ENCODE results near the gene KCTD20. TPM values are rescaled to one million over a fixed set of nuclear protein-coding genes. Genes with fewer than 3 reads are reported as not detected.
"Not testable (repeated sequence)": the region's sequence is repeated elsewhere in the genome, so short reads cannot be mapped to it uniquely, and the experiment has no call there.

Gene KCTD20
- total RNA-seq, 2 experiments from 2014 or later = 49.7 to 49.8 TPM

DNA sequence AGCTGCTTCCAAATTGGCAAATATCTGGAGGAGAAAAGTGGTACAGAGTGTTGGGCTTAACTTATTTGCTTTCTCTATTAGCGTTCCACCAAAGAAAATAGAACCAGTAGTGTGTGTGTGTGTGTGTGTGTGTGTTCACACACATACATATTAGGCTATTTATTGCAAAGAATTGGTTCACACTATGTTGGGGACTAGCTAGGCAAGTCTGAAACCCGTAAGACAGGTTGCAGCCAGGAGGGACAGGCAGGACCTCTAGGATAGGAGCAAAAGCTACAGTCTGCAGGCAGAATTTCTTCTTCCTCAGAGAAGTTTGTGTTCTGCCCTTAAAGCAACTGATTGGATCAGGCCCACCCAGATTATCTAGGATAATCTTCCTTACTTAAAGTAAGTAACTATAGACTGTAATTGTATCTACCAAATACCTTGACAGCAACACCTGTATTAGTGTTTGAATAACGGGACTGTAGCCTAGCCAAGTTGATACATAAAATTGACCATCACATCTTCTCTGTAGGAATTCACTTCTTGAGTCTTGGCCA is 12.8 kb downstream of the KCTD20 start:
- H3K27ac Mint-ChIP-seq = no peak overlapping the region
- H3K4me3 Mint-ChIP-seq = no peak overlapping the region
- DNase-seq = no peak
- ChIA-PET CTCF (interaction anchor here (1.4 kb wide), 1 partner anchor 23 kb away, joined by 3 read pairs; no protein-coding TSS in a partner anchor), POLR2A (interaction anchor here (0.6 kb wide), 2 partner anchors 17 to 22 kb away, joined by 4 read pairs; no protein-coding TSS in a partner anchor)
- no peaks in the 10 kb centered on the region for H3K9me3 Mint-ChIP-seq
- peaks cover 18% of the 10 kb centered on the region for H3K36me3 Mint-ChIP-seq (ENCODE audit: low read depth)
- no peaks in the 10 kb centered on the region for H3K27me3 Mint-ChIP-seq
- peaks cover 3% of the 10 kb centered on the region for H3K4me1 Mint-ChIP-seq

DNA sequence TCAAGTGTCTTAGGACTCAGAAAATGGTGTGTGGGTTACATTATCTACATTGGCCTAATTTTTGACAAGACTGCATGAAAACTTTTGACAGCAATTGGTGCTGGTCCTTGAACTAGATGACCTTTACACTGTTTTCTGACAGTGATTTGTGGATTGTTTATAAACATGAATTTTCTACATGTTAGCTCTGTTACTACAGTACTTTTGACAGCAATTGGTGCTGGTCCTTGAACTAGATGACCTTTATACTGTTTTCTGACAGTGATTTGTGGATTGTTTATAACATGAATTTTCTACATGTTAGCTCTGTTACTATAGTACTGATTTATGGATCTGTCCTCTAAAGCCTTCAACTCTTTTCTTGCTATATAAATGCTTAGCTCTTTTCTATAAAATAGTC is 16.7 kb downstream of the KCTD20 start:
- ChIA-PET CTCF (interaction anchor here (0.7 to 1.6 kb wide), 4 partner anchors 9 to 30 kb away, joined by 3 to 8 read pairs (median 3); no protein-coding TSS in a partner anchor), POLR2A (no interaction called here)
- Mint-ChIP-seq H3K36me3 (ENCODE audit: low read depth) (peaks cover 28% of the 10 kb centered on the region), H3K27me3 (no peaks in the 10 kb centered on the region), H3K9me3 (peaks cover 4% of the 10 kb centered on the region), H3K27ac (no peak overlapping the region), H3K4me3 (no peak overlapping the region), H3K4me1 (peaks cover 10% of the 10 kb centered on the region)
- DNase-seq = no peak

DNA sequence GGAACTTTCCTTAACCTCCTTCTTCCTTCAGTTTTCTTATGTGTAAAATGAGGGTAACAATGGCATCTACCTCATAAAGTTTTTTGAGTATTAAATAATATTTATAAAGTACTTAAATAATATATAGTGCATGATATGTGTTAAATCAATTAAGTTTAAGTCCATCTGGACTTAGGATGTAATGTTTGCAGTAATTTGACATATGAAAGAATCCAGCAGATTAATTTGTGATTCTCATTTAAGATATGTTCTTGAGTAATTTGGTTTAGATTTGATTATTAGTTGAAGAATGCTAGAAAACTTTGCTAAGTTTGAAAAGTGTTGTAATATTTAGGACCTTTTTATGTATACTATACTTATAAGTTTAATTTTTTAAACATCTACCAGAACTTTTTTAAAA is 18.1 kb downstream of the KCTD20 start:
- peaks cover 29% of the 10 kb centered on the region for H3K36me3 Mint-ChIP-seq (ENCODE audit: low read depth)
- peaks cover 10% of the 10 kb centered on the region for H3K4me1 Mint-ChIP-seq
- no peak overlapping the region for H3K27ac Mint-ChIP-seq
- ChIA-PET POLR2A (no interaction called here), CTCF (interaction anchor here (1.2 to 1.6 kb wide), 2 partner anchors 8 to 11 kb away, joined by 3 to 8 read pairs; no protein-coding TSS in a partner anchor)
- no peaks in the 10 kb centered on the region for H3K27me3 Mint-ChIP-seq
- DNase-seq = no peak
- H3K4me3 Mint-ChIP-seq = no peak overlapping the region
- peaks cover 4% of the 10 kb centered on the region for H3K9me3 Mint-ChIP-seq

DNA sequence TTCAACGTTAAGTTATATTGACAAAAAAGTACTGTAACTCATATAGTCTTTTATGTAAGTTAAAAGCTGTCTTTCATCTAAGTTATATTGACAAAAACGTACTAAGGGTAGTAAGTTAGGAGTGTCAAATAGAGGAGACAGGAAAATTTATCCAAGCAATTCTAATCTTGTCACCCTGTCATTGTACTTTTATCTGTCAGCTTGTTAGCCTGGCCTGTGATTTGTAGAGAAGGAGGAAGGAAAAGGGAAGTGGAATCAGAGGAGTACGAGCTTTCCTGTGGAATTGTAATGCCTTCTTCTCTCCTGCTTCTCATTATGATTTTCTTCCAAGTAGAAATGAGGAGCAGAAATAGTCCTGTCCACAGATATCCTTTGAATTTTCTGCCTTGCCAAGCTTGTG is 18.8 kb downstream of the KCTD20 start:
- CTCF ChIA-PET = interaction anchor here (0.6 kb wide), 1 partner anchor 31 kb away, joined by 3 read pairs; no protein-coding TSS in a partner anchor
- peaks cover 4% of the 10 kb centered on the region for H3K9me3 Mint-ChIP-seq

DNA sequence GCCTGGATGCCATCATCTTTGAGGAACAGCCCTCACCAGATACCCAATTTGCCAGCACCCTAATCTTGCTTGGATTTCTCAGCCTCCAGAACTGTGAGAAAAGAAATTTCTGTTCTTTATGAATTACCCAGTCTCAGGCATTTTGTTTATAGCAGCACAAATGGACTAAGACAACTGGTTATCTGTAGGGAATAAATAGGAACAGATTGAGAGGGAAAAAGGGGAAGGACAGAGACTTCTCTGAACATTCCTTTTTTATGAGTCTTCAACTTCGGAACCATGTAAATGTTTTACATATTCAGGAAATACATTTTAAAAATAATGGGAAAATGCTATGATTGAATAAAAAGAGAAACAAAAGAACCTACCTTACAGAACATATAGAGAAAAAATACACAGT is 20.9 kb downstream of the KCTD20 start:
- Mint-ChIP-seq H3K9me3 (peaks cover 4% of the 10 kb centered on the region), H3K4me1 (peaks cover 9% of the 10 kb centered on the region), H3K4me3 (no peak overlapping the region), H3K27me3 (no peaks in the 10 kb centered on the region), H3K27ac (no peak overlapping the region), H3K36me3 (ENCODE audit: low read depth) (peaks cover 27% of the 10 kb centered on the region)
- POLR2A ChIA-PET = no interaction called here
- CTCF ChIA-PET = no interaction called here
- DNase-seq = no peak

More for the DNA sequence above, 18.8 kb downstream of the KCTD20 start:
- Mint-ChIP-seq H3K4me3 (no peak overlapping the region), H3K27ac (no peak overlapping the region), H3K27me3 (no peaks in the 10 kb centered on the region), H3K36me3 (ENCODE audit: low read depth) (peaks cover 31% of the 10 kb centered on the region), H3K4me1 (peaks cover 10% of the 10 kb centered on the region)
- no peak for DNase-seq
- POLR2A ChIA-PET = no interaction called here

DNA sequence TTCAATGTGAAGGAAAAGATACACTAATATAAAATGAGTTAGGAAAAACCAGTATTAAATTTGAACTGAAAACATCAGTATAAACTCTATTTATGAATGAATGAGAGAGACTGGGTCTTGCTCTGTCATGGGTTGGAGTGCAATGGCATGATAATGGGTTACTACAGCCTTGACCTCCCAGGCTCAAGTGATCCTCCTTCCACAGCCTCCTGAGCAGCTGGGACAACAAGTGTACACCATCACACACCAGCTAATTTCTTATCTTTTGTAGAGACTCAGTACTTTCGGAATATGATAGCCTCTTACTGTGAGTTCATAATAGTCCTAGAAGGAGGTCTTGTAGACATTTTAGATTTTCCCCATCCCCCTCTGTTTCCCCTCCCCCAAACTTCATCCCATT is 21.4 kb downstream of the KCTD20 start:
- CTCF ChIA-PET = no interaction called here

DNA sequence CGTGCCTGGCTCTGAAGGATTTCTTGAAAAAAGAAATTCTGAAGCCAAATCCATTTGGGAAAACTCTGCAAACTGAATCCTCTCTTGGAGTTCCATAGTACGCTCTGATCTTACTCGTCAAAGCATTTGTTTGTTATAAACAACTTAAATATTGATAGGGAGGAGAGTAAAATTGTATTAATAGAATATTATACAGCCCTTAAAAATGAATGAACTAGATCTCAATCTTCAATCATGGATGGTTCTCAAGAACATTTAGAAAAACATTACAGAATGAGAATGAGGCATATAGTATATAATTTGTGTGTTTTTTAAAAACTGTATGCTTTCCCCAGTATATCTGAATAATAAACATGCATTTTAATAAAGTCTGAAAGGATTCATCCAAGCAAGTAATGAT is 24.8 kb downstream of the KCTD20 start:
- Mint-ChIP-seq H3K4me1 (peaks cover 6% of the 10 kb centered on the region), H3K27ac (no peak overlapping the region), H3K27me3 (no peaks in the 10 kb centered on the region), H3K9me3 (no peaks in the 10 kb centered on the region), H3K4me3 (no peak overlapping the region), H3K36me3 (ENCODE audit: low read depth) (peaks cover 26% of the 10 kb centered on the region)
- ChIA-PET POLR2A (no interaction called here), CTCF (no interaction called here)
- DNase-seq = no peak

More for the DNA sequence above, 21.4 kb downstream of the KCTD20 start:
- POLR2A ChIA-PET = no interaction called here
- Mint-ChIP-seq H3K4me1 (peaks cover 12% of the 10 kb centered on the region), H3K27me3 (no peaks in the 10 kb centered on the region), H3K4me3 (no peak overlapping the region), H3K27ac (no peak overlapping the region), H3K9me3 (peaks cover 4% of the 10 kb centered on the region), H3K36me3 (ENCODE audit: low read depth) (peaks cover 27% of the 10 kb centered on the region)
- no peak for DNase-seq

DNA sequence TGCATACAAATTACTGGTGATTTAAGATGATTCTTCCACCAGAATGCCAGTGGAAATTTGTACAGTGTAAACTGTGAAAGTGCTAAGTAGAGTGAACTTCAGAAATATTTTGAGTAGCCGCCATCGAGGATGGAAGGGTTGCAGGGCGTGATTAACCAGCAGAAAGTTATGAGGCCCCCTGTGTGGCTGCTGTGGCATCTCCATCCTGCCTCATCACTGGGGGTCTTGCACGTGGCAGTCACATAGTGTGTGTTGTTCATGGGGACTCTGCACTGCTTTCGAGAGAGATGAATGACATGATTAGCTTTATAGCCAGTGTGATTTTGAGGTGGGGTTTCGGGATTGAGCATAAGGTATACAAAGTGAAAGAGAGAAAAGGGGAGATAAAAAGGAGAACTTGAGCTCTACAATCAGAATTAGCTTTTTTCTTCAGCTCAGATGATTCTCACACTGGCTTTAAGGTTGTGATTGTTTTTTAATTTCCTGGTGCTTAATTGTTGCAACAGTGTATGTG is 26.4 kb downstream of the KCTD20 start:
- Mint-ChIP-seq H3K36me3 (ENCODE audit: low read depth) (peaks cover 22% of the 10 kb centered on the region), H3K9me3 (no peaks in the 10 kb centered on the region), H3K27ac (no peak overlapping the region), H3K4me3 (no peak overlapping the region), H3K27me3 (no peaks in the 10 kb centered on the region), H3K4me1 (peaks cover 6% of the 10 kb centered on the region)
- ChIA-PET CTCF (interaction anchor here (1.4 to 1.9 kb wide), 2 partner anchors 9 to 12 kb away, joined by 3 to 8 read pairs; no protein-coding TSS in a partner anchor), POLR2A (no interaction called here)
- no peak for DNase-seq

DNA sequence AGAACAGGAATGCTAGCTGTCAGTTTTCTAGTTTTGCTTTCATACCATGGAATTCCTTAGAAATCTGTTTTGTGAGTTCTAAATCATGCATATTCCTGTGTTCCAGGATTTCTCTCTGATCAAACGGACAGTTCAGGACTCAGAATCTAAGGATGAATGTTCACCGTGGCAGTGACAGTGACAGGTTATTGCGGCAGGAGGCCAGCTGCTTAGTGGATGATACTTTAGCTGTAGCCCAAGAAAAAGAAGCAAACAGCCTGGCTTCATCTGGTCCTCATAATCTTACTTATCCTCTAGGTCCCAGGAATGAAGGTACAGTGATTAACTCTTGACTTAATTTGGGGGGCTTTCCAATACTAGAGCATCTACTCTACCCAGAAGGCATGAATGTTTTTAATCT is 27.1 kb downstream of the KCTD20 start:
- POLR2A ChIA-PET = no interaction called here
- CTCF ChIA-PET = interaction anchor here (1.3 to 1.9 kb wide), 3 partner anchors 10 to 11 kb away, joined by 3 to 8 read pairs (median 3); no protein-coding TSS in a partner anchor
- Mint-ChIP-seq H3K9me3 (no peaks in the 10 kb centered on the region), H3K36me3 (ENCODE audit: low read depth) (peaks cover 24% of the 10 kb centered on the region), H3K4me3 (no peak overlapping the region), H3K27ac (no peak overlapping the region), H3K4me1 (peaks cover 4% of the 10 kb centered on the region), H3K27me3 (no peaks in the 10 kb centered on the region)
- DNase-seq = no peak

DNA sequence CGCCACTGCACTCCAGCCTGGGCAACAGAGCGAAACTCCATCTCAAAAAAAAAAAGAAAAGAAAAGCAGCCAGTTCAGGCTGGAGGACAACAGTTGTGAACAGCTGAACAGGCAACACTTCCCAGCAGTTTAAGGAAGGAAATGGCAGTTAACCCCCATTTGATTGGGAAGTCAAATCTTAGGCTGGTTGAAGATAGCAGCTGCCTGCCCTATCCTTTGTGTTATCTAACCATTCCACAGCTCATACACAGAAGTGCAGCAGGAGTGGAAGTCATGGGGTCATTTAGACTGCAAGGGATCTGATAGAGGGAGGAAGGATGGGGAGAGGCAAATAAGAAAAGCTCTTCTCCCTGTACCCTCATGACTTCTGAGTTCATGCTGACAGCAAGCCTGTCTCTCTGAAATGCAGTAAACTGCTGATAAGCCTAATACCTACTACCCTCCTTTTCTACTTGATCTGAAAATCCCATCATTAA is 35.3 kb downstream of the KCTD20 start:
- H3K36me3 Mint-ChIP-seq (ENCODE audit: low read depth) = peaks cover 53% of the 10 kb centered on the region

DNA sequence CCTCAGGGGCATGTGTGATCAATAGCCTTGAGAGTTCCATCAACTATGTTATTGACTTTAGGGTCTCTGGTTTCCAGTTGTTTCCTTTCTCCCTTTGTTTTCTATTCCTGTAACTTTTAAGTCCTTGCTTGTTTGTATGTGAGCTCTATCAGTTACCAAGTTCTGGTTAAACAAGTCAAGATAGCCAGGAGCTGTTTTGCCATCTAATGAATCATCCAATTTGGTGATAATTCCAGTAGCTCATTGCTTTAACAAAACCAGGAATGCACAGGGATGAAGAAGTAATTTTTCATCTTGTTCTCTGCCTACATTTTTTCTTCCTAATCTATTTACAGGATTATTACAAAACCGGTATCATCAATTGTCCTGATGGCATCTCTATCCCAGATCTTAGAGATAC is 36.5 kb downstream of the KCTD20 start:
- Mint-ChIP-seq H3K27ac (peak overlapping the region; percentile 37), H3K9me3 (no peaks in the 10 kb centered on the region)

More for the DNA sequence above, 35.3 kb downstream of the KCTD20 start:
- no peak overlapping the region for H3K4me3 Mint-ChIP-seq
- no peak overlapping the region for H3K27ac Mint-ChIP-seq
- H3K4me1 Mint-ChIP-seq = peaks cover 8% of the 10 kb centered on the region
- no peak for DNase-seq
- H3K9me3 Mint-ChIP-seq = no peaks in the 10 kb centered on the region
- no peaks in the 10 kb centered on the region for H3K27me3 Mint-ChIP-seq
- ChIA-PET CTCF (interaction anchor here (1.0 to 1.1 kb wide), 4 partner anchors 11 to 32 kb away, joined by 3 to 4 read pairs (median 4); no protein-coding TSS in a partner anchor), POLR2A (no interaction called here)

DNA sequence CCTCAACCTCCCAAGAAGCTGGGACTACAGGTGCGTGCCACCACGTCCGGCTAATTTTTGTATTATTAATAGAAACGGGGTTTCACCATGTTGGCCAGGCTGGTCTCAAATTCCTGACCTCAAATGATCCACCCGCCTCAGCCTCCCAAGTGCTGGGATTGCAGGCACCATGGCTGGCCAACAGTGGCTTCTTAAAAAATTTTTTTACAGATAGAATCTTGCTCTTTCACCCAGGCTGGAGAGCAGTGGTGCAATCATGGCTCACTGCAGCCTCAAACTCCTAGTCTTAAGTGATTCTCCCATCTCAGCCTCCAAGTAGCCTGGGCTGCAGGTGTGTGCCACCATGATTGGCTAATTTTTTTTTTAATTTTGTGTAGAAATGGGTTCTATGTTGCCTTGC is 40.5 kb downstream of the KCTD20 start:
- POLR2A ChIA-PET, H3K4me1 Mint-ChIP-seq, DNase-seq, H3K4me3 Mint-ChIP-seq, CTCF ChIA-PET, H3K27ac Mint-ChIP-seq, H3K27me3 Mint-ChIP-seq, H3K9me3 Mint-ChIP-seq: not testable (repeated sequence)
- H3K36me3 Mint-ChIP-seq (ENCODE audit: low read depth) = peaks cover 74% of the 10 kb centered on the region

More for the DNA sequence above, 36.5 kb downstream of the KCTD20 start:
- peaks cover 59% of the 10 kb centered on the region for H3K36me3 Mint-ChIP-seq (ENCODE audit: low read depth)
- no peak for DNase-seq
- H3K4me3 Mint-ChIP-seq = no peak overlapping the region
- H3K4me1 Mint-ChIP-seq = peaks cover 8% of the 10 kb centered on the region
- POLR2A ChIA-PET = no interaction called here
- CTCF ChIA-PET = interaction anchor here (1.2 kb wide), 1 partner anchor 9 kb away, joined by 3 read pairs; no protein-coding TSS in a partner anchor
- H3K27me3 Mint-ChIP-seq = no peaks in the 10 kb centered on the region

DNA sequence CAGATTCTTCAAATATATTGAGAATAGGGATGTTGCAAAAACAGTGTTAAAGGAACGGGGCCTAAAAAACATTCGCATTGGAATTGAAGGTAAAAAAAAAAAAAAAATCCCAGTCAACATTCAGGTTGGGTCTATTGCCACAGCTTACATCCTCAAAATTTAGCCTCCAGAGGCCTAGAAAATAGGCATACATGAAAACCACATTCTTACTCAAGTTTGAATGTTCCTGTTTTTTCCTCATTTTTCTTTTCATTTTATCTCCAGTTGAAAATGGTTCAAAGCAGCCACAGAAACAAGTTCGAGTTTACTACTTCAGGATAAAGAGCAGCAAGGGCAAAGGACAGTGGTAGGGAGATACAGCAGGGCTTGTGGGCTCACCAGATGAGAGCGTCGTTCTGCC is 41.9 kb downstream of the KCTD20 start:
- Mint-ChIP-seq H3K27ac (no peak overlapping the region), H3K4me3 (no peak overlapping the region), H3K36me3 (ENCODE audit: low read depth) (peaks cover 71% of the 10 kb centered on the region), H3K4me1 (peaks cover 2% of the 10 kb centered on the region), H3K27me3 (no peaks in the 10 kb centered on the region), H3K9me3 (no peaks in the 10 kb centered on the region)
- no peak for DNase-seq
- POLR2A ChIA-PET = no interaction called here
- CTCF ChIA-PET = interaction anchor here (0.6 to 1.0 kb wide), 2 partner anchors 60 to 266 kb away, joined by 3 read pairs; no protein-coding TSS in a partner anchor
